Measurements from ENCODE around the gene POR. TPM values are rescaled to one million over a fixed set of nuclear protein-coding genes. Genes with fewer than 3 reads are reported as not detected.

Gene POR
- total and polyA plus RNA-seq, 2 of the 13 experiments (the other 11 are each of a cell fraction or from before 2014, with no cell fraction given), result 145 to 266 TPM

DNA sequence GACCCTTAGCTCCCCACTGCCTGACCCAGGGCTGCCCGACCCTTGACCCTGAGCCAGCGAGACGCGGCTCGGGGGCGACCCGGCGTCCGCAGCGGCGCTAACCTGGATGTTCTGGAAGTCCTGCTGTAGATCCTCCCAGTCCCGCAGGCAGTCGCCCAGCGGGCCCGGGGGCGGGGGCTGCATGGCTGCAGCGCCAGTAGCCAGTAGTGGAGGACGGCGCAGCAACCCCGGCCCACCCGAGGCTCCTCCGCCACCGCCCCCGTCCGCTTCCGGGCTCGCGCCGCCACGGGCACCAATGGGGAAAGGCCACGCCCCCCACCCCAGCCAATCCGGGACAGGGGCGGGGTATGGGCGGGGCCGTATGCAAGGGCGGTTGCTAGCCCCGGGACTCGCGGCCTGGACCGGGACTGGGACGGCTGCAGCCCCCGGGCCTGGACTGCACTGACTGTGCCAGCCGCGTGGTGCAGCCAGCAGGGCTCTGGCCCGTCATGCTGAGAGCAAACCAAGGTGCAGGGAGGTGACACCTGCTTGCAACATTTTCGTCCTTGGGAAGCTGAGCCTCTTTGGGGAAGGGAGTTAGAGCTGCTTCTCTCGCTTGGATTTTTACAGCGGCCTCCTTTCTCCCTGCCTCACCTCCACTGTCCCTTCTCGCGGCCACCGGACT lies 79.6 kb downstream of the POR start, which contains the start of gene TMEM120A (continued):
- no peak for TF ChIP-seq TAF15 (IDR thresholded peaks at IDR 0.05; ENCODE audit: low read depth, low read length, poor library complexity, severe bottlenecking)
- no peak for TF ChIP-seq ZNF737 (CRISPR knock-in tag; IDR thresholded peaks at IDR 0.05; ENCODE audit: borderline replicate concordance)
- TF ChIP-seq ZNF33A (CRISPR knock-in tag; IDR thresholded peaks at IDR 0.05; ENCODE audit: borderline replicate concordance), result no peak
- no peak for TF ChIP-seq ZNF558 (CRISPR knock-in tag; IDR thresholded peaks at IDR 0.05; ENCODE audit: borderline replicate concordance)
- 0 out of 2 replicates have a peak, but pooled peaks have one; percentile 65 for TF ChIP-seq RCOR2 (CRISPR knock-in tag; IDR thresholded peaks at IDR 0.05)
- TF ChIP-seq EEA1 (CRISPR knock-in tag; IDR thresholded peaks at IDR 0.05; ENCODE audit: borderline replicate concordance), result no peak
- TF ChIP-seq KDM5B (CRISPR knock-in tag; IDR thresholded peaks at IDR 0.05; ENCODE audit: borderline replicate concordance), result peak; percentile 46; the same call in 1 of the 2 replicates
- no peak for TF ChIP-seq ZNF24 (IDR thresholded peaks at IDR 0.05)
- no peak for TF ChIP-seq HNRNPUL1 (IDR thresholded peaks at IDR 0.05; ENCODE audit: low read depth, low read length)
- TF ChIP-seq, protein P1, sequence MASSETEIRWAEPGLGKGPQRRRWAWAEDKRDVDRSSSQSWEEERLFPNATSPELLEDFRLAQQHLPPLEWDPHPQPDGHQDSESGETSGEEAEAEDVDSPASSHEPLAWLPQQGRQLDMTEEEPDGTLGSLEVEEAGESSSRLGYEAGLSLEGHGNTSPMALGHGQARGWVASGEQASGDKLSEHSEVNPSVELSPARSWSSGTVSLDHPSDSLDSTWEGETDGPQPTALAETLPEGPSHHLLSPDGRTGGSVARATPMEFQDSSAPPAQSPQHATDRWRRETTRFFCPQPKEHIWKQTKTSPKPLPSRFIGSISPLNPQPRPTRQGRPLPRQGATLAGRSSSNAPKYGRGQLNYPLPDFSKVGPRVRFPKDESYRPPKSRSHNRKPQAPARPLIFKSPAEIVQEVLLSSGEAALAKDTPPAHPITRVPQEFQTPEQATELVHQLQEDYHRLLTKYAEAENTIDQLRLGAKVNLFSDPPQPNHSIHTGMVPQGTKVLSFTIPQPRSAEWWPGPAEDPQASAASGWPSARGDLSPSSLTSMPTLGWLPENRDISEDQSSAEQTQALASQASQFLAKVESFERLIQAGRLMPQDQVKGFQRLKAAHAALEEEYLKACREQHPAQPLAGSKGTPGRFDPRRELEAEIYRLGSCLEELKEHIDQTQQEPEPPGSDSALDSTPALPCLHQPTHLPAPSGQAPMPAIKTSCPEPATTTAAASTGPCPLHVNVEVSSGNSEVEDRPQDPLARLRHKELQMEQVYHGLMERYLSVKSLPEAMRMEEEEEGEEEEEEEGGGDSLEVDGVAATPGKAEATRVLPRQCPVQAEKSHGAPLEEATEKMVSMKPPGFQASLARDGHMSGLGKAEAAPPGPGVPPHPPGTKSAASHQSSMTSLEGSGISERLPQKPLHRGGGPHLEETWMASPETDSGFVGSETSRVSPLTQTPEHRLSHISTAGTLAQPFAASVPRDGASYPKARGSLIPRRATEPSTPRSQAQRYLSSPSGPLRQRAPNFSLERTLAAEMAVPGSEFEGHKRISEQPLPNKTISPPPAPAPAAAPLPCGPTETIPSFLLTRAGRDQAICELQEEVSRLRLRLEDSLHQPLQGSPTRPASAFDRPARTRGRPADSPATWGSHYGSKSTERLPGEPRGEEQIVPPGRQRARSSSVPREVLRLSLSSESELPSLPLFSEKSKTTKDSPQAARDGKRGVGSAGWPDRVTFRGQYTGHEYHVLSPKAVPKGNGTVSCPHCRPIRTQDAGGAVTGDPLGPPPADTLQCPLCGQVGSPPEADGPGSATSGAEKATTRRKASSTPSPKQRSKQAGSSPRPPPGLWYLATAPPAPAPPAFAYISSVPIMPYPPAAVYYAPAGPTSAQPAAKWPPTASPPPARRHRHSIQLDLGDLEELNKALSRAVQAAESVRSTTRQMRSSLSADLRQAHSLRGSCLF (CRISPR knock-in tag; IDR thresholded peaks at IDR 0.05; ENCODE audit: borderline replicate concordance), result no peak
- TF ChIP-seq, protein P2, sequence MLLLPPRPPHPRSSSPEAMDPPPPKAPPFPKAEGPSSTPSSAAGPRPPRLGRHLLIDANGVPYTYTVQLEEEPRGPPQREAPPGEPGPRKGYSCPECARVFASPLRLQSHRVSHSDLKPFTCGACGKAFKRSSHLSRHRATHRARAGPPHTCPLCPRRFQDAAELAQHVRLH (CRISPR knock-in tag; IDR thresholded peaks at IDR 0.05; ENCODE audit: borderline replicate concordance, low read depth), result peak; percentile 65; the same call in 1 of the 2 replicates
- TF ChIP-seq, protein P3, sequence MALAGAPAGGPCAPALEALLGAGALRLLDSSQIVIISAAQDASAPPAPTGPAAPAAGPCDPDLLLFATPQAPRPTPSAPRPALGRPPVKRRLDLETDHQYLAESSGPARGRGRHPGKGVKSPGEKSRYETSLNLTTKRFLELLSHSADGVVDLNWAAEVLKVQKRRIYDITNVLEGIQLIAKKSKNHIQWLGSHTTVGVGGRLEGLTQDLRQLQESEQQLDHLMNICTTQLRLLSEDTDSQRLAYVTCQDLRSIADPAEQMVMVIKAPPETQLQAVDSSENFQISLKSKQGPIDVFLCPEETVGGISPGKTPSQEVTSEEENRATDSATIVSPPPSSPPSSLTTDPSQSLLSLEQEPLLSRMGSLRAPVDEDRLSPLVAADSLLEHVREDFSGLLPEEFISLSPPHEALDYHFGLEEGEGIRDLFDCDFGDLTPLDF (CRISPR knock-in tag; IDR thresholded peaks at IDR 0.05), result peak; percentile 29; the same call in 1 of the 2 replicates
- no peak for TF ChIP-seq KLF6 (CRISPR knock-in tag; IDR thresholded peaks at IDR 0.05)
- TF ChIP-seq ATF7 (IDR thresholded peaks at IDR 0.05), result no peak
- TF ChIP-seq ATF7 (CRISPR knock-in tag; IDR thresholded peaks at IDR 0.05), result no peak
- no peak for TF ChIP-seq RFX1 (IDR thresholded peaks at IDR 0.05)
- no peak for TF ChIP-seq ZNF75D (CRISPR knock-in tag; IDR thresholded peaks at IDR 0.05; ENCODE audit: borderline replicate concordance)
- TF ChIP-seq TCF7 (IDR thresholded peaks at IDR 0.05; ENCODE audit: low read depth), result no peak
- peak; percentile 36; the same call in 1 of the 2 replicates for TF ChIP-seq MIER2 (CRISPR knock-in tag; IDR thresholded peaks at IDR 0.05)
- TF ChIP-seq HDAC6 (IDR thresholded peaks at IDR 0.05; ENCODE audit: low read depth, low read length), result no peak
- peak; percentile 82 for TF ChIP-seq CBX1 (IDR thresholded peaks at IDR 0.05; ENCODE audit: low read depth)
- 0 out of 2 replicates have a peak, but pooled peaks have one; percentile 24 for TF ChIP-seq ZNF766 (CRISPR knock-in tag; IDR thresholded peaks at IDR 0.05; ENCODE audit: borderline replicate concordance)
- TF ChIP-seq ZNF225 (CRISPR knock-in tag; IDR thresholded peaks at IDR 0.05), result no peak
- TF ChIP-seq ZNF337 (CRISPR knock-in tag; IDR thresholded peaks at IDR 0.05; ENCODE audit: borderline replicate concordance, low read depth), result no peak
- TF ChIP-seq ZSCAN21 (CRISPR knock-in tag; IDR thresholded peaks at IDR 0.05; ENCODE audit: borderline replicate concordance), result no peak
- TF ChIP-seq ZNF17 (CRISPR knock-in tag; IDR thresholded peaks at IDR 0.05), result no peak
